ENCODE measurements around the gene LDLRAD3. TPM values are rescaled to one million over a fixed set of nuclear protein-coding genes. Genes with fewer than 3 reads are reported as not detected.
A peak's percentile ranks its signal among the peaks of the same experiment; 100 is the strongest.

The LDLRAD3 gene
- total RNA-seq, 1 donor from 2014 or later = 47.5 TPM

GRCh38 chr11:35980686-35981390, 37.0 kb downstream of the LDLRAD3 start:
- ATAC-seq (peak; percentile 78), DNase-seq (ENCODE audit: low spot score) (no peak)
- intact Hi-C loops (cut with DNase I) = no loop called here

- DNase-seq (ENCODE audit: low spot score) = no peak
- intact Hi-C loops (cut with DNase I) = no loop called here
- ATAC-seq = peak; percentile 27
Measured at GRCh38 chr11:35981581-35981980, 37.7 kb downstream of the LDLRAD3 start.

GRCh38 chr11:35982061-35982460, 38.2 kb downstream of the LDLRAD3 start:
- intact Hi-C loops (cut with DNase I) = no loop called here
- DNase-seq (ENCODE audit: low spot score) = no peak
- no peak for ATAC-seq

- peak; percentile 47 for ATAC-seq
- no peak for DNase-seq (ENCODE audit: low spot score)
- intact Hi-C loops (cut with DNase I) = no loop called here
Measured at GRCh38 chr11:35983981-35984380, 40.1 kb downstream of the LDLRAD3 start.

GRCh38 chr11:35986947-35987346, 43.1 kb downstream of the LDLRAD3 start:
- DNase-seq (ENCODE audit: low spot score) (no peak), ATAC-seq (no peak)
- intact Hi-C loops (cut with DNase I) = no loop called here

GRCh38 chr11:35990170-35990569, 46.3 kb downstream of the LDLRAD3 start:
- ATAC-seq = no peak
- no peak for DNase-seq (ENCODE audit: low spot score)
- intact Hi-C loops (cut with DNase I) = no loop called here

- intact Hi-C loops (cut with DNase I) = no loop called here
- no peak for DNase-seq (ENCODE audit: low spot score)
- no peak for ATAC-seq
Measured at GRCh38 chr11:35990816-35991215, 47.0 kb downstream of the LDLRAD3 start.

- DNase-seq (ENCODE audit: low spot score) (no peak), ATAC-seq (no peak)
- intact Hi-C loops (cut with DNase I) = no loop called here
Measured at GRCh38 chr11:35992548-35992947, 48.7 kb downstream of the LDLRAD3 start.

GRCh38 chr11:35994421-35994820, 50.6 kb downstream of the LDLRAD3 start:
- intact Hi-C loops (cut with DNase I) = no loop called here
- no peak for ATAC-seq
- DNase-seq (ENCODE audit: low spot score) = no peak

- intact Hi-C loops (cut with DNase I) = loop anchor here (1.0 kb wide), 1 partner anchor 11 kb away; no protein-coding TSS in a partner anchor
- no peak for ATAC-seq
Measured at GRCh38 chr11:35995681-35996271, 51.9 kb downstream of the LDLRAD3 start.

GRCh38 chr11:35997902-35998520, 54.1 kb downstream of the LDLRAD3 start:
- DNase-seq (ENCODE audit: low spot score) (no peak), ATAC-seq (no peak)
- intact Hi-C loops (cut with DNase I) = no loop called here

More at GRCh38 chr11:35995681-35996271, 51.9 kb downstream of the LDLRAD3 start:
- DNase-seq (ENCODE audit: low spot score) = no peak

- DNase-seq (ENCODE audit: low spot score) (no peak), ATAC-seq (no peak)
- intact Hi-C loops (cut with DNase I) = no loop called here
Measured at GRCh38 chr11:35998634-35999033, 54.8 kb downstream of the LDLRAD3 start.

GRCh38 chr11:36000616-36001190, 56.8 kb downstream of the LDLRAD3 start:
- DNase-seq (ENCODE audit: low spot score) (no peak), ATAC-seq (no peak)
- intact Hi-C loops (cut with DNase I) = no loop called here

- no peak for DNase-seq (ENCODE audit: low spot score)
- intact Hi-C loops (cut with DNase I) = no loop called here
- peak; percentile 92 for ATAC-seq
Measured at GRCh38 chr11:36002196-36002595, 58.3 kb downstream of the LDLRAD3 start.

GRCh38 chr11:36002796-36003195, 58.9 kb downstream of the LDLRAD3 start:
- ATAC-seq (no peak), DNase-seq (ENCODE audit: low spot score) (no peak)
- intact Hi-C loops (cut with DNase I) = no loop called here

GRCh38 chr11:36006556-36006955, 62.7 kb downstream of the LDLRAD3 start:
- ATAC-seq (no peak), DNase-seq (ENCODE audit: low spot score) (no peak)
- intact Hi-C loops (cut with DNase I) = loop anchor here (1.0 kb wide), 1 partner anchor 11 kb away; no protein-coding TSS in a partner anchor

GRCh38 chr11:36007127-36007655, 63.3 kb downstream of the LDLRAD3 start:
- no peak for ATAC-seq
- no peak for DNase-seq (ENCODE audit: low spot score)
- intact Hi-C loops (cut with DNase I) = no loop called here

GRCh38 chr11:36008584-36008983, 64.7 kb downstream of the LDLRAD3 start:
- intact Hi-C loops (cut with DNase I) = no loop called here
- no peak for DNase-seq (ENCODE audit: low spot score)
- ATAC-seq = peak; percentile 65

GRCh38 chr11:36009473-36009872, 65.6 kb downstream of the LDLRAD3 start:
- ATAC-seq = no peak
- intact Hi-C loops (cut with DNase I) = no loop called here
- DNase-seq (ENCODE audit: low spot score) = no peak
